ENCODE measurements around the gene FAM135A. TPM values are rescaled to one million over a fixed set of nuclear protein-coding genes. Genes with fewer than 3 reads are reported as not detected.

FAM135A gene
- total and polyA plus RNA-seq, 9 of the 15 experiments (the other 6 are each of a cell fraction or from before 2014, with no cell fraction given) = 7.4 to 32.9 (median 19.2) TPM

DNA sequence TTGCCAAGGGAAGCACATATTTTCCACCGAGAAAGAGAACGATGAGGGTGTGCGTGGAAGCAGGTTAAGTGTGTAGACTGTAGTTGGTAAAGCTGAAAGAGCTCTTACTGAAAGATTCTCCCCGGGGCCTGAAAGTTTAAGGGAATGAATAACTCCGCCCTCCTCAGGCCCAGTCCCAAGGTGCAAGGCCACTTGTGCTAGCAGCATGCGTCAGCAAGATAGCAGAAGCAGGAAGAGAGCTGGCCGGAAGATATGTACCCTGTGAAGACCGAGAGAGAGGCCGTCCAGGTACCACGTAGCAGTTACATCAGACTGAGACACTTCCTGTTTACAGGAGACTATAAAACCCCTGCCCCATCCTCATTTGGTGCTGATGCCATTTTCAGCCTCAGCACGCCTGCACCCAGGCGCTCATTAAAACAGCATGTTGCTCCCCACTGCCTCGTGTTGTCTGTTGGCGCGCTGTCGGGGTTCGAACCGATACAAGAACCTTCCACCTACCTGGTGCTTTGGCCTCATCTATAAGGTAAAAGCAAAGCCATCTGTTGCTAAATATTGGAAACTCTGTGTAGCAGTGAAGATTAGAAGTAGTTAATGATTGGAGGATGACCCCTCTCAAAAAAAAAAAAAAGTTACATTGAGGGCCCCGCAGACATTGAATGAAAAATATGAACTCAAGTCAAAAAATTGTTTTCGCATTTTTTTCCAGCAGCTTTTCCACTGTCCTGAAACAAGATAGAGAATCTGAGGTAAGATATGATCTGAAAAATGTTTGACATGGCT lies 18.6 kb upstream of the FAM135A start (continued):
- TF ChIP-seq IFI16 (CRISPR knock-in tag; IDR thresholded peaks at IDR 0.05) = no peak
- TF ChIP-seq, protein P1, sequence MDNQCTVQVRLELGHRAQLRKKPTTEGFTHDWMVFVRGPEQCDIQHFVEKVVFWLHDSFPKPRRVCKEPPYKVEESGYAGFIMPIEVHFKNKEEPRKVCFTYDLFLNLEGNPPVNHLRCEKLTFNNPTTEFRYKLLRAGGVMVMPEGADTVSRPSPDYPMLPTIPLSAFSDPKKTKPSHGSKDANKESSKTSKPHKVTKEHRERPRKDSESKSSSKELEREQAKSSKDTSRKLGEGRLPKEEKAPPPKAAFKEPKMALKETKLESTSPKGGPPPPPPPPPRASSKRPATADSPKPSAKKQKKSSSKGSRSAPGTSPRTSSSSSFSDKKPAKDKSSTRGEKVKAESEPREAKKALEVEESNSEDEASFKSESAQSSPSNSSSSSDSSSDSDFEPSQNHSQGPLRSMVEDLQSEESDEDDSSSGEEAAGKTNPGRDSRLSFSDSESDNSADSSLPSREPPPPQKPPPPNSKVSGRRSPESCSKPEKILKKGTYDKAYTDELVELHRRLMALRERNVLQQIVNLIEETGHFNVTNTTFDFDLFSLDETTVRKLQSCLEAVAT (IDR thresholded peaks at IDR 0.05) = peak; percentile 93 to 97
- peak; percentile 62; the same call in 1 of the 2 replicates for TF ChIP-seq KAT7 (CRISPR knock-in tag; IDR thresholded peaks at IDR 0.05; ENCODE audit: borderline replicate concordance)
- no peak for TF ChIP-seq COPS2 (conservative IDR thresholded peaks at IDR 0.05)
- no peak for TF ChIP-seq ZNF830 (CRISPR knock-in tag; IDR thresholded peaks at IDR 0.05)
- TF ChIP-seq, protein P2, sequence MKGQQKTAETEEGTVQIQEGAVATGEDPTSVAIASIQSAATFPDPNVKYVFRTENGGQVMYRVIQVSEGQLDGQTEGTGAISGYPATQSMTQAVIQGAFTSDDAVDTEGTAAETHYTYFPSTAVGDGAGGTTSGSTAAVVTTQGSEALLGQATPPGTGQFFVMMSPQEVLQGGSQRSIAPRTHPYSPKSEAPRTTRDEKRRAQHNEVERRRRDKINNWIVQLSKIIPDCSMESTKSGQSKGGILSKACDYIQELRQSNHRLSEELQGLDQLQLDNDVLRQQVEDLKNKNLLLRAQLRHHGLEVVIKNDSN (CRISPR knock-in tag; IDR thresholded peaks at IDR 0.05) = no peak
- no peak for TF ChIP-seq ZNF79 (CRISPR knock-in tag; IDR thresholded peaks at IDR 0.05; ENCODE audit: low read depth)
- TF ChIP-seq ZNF282 (CRISPR knock-in tag; IDR thresholded peaks at IDR 0.05) = no peak
- TF ChIP-seq TEAD4 (IDR thresholded peaks at IDR 0.05; ENCODE audit: low read length) = peak; percentile 73
- no peak for TF ChIP-seq TEAD4 (CRISPR knock-in tag; IDR thresholded peaks at IDR 0.05; ENCODE audit: borderline replicate concordance)
- peak; percentile 68; the same call in 1 of the 2 replicates for TF ChIP-seq ELF2 (CRISPR knock-in tag; IDR thresholded peaks at IDR 0.05)
- no peak for TF ChIP-seq ZSCAN29 (IDR thresholded peaks at IDR 0.05)
- TF ChIP-seq ZBED1 (IDR thresholded peaks at IDR 0.05) = 0 out of 2 replicates have a peak, but pooled peaks have one; percentile 39
- 0 out of 2 replicates have a peak, but pooled peaks have one; percentile 21 for TF ChIP-seq SIN3B (IDR thresholded peaks at IDR 0.05; ENCODE audit: low read depth)
- TF ChIP-seq CSDE1 (IDR thresholded peaks at IDR 0.05) = peak in 1 of 2 experiments; percentile 85; a peak in 2 of 4 replicates
- TF ChIP-seq CBX8 (IDR thresholded peaks at IDR 0.05; ENCODE audit: borderline replicate concordance, extremely low read depth, low read depth, low read length, poor library complexity, severe bottlenecking) = no peak
- TF ChIP-seq, protein P3, sequence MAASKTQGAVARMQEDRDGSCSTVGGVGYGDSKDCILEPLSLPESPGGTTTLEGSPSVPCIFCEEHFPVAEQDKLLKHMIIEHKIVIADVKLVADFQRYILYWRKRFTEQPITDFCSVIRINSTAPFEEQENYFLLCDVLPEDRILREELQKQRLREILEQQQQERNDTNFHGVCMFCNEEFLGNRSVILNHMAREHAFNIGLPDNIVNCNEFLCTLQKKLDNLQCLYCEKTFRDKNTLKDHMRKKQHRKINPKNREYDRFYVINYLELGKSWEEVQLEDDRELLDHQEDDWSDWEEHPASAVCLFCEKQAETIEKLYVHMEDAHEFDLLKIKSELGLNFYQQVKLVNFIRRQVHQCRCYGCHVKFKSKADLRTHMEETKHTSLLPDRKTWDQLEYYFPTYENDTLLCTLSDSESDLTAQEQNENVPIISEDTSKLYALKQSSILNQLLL (CRISPR knock-in tag; IDR thresholded peaks at IDR 0.05; ENCODE audit: borderline replicate concordance) = no peak
- 0 out of 2 replicates have a peak, but pooled peaks have one; percentile 43 for TF ChIP-seq NR2C2 (CRISPR knock-in tag; IDR thresholded peaks at IDR 0.05)
- TF ChIP-seq NR2C2 (tag; IDR thresholded peaks at IDR 0.05) = peak; percentile 40; the same call in 1 of the 2 replicates
- TF ChIP-seq DPF2 (IDR thresholded peaks at IDR 0.05) = peak; percentile 77
- TF ChIP-seq SRSF3 (IDR thresholded peaks at IDR 0.05; ENCODE audit: insufficient read depth, low read length) = no peak
- TF ChIP-seq, protein P4, sequence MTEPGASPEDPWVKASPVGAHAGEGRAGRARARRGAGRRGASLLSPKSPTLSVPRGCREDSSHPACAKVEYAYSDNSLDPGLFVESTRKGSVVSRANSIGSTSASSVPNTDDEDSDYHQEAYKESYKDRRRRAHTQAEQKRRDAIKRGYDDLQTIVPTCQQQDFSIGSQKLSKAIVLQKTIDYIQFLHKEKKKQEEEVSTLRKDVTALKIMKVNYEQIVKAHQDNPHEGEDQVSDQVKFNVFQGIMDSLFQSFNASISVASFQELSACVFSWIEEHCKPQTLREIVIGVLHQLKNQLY (CRISPR knock-in tag; conservative IDR thresholded peaks at IDR 0.05) = peak; percentile 78 to 80; a peak in 1 of 4 replicates
- TF ChIP-seq, protein P5, sequence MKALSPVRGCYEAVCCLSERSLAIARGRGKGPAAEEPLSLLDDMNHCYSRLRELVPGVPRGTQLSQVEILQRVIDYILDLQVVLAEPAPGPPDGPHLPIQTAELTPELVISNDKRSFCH (CRISPR knock-in tag; IDR thresholded peaks at IDR 0.05) = no peak
- TF ChIP-seq, protein P5 (tag; IDR thresholded peaks at IDR 0.05) = peak; percentile 89
